Activated effector memory CD4-positive, alpha-beta T cell treated with Interleukin-2 at 50 U/mL for 16 hours (primary cell): ENCODE results near the gene CRACR2A.

Source experiments
- DNase-seq: peaks from one replicate; pipeline ENCODE4 v3.0.0-alpha.2; 2020

CRACR2A gene

DNA sequence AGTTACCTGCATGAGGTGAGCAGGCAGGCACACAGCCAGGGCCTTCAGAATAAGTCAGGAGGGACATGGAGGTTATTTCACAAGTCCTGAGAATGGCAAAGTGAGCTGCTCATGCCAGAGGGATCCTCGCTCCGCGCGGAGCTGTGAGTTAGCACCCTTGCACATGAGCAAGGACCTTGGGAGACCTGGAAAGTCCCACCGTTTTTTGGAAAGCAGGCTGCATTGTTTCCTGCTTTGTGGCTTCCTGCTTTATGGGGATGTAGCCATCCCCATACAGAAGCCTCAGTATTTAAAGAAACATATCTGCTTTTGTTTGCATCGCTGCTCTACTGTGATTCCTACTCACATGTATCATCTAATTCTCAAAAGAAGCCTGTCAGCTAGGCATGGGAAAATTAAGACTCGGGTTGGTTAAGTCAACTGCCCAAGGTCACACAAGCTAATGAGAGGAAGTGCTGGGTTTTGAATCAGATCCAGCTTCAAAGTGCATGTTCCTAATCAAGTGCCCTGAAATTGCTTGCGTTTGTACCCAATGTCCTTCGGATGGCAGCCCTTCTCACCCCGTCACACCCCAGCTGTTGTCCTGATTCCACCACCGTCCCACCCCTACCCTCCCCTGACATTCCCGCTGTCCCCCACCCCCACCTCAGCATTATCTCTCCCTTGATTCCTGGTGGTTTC lies 106.2 kb downstream of the CRACR2A start:
- no peak for DNase-seq

DNA sequence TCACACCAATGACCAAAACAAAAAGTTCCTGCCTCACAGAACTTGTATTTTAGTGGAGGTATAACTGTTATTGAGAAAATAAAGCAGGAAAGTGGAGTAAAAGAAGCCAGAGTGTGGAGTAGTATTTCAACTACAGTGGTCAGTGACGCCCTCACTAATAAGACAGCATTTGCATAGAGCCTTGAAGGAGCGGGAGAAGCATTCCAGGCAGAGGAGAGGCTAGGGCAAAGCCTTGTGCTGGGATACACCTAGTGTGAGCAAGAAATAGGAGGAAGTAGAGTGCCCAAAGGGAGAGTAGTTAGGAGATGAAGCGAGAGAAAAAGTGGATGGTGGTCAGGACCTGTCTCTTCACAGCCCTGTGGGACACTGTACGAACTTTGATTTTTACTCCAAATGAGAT lies 107.8 kb downstream of the CRACR2A start:
- no peak for DNase-seq

DNA sequence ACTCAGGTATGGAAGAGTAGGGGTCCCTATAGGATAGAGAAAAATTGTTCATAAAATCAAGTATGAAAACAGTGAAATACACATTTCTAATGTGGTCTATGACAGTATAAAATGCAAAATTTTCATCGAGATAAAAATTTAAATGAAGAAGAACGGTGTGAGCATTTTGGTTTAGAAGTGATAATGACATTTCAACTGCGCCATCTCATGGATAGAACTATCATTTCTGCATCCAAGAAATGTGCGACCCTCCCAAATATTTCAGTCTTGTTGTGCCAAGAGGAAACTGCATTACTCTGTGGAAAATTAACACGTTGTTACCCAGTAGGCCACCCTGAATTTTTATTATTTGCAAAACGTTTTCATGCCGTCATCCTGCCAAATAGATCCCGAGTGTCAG lies 108.8 kb downstream of the CRACR2A start:
- no peak for DNase-seq

DNA sequence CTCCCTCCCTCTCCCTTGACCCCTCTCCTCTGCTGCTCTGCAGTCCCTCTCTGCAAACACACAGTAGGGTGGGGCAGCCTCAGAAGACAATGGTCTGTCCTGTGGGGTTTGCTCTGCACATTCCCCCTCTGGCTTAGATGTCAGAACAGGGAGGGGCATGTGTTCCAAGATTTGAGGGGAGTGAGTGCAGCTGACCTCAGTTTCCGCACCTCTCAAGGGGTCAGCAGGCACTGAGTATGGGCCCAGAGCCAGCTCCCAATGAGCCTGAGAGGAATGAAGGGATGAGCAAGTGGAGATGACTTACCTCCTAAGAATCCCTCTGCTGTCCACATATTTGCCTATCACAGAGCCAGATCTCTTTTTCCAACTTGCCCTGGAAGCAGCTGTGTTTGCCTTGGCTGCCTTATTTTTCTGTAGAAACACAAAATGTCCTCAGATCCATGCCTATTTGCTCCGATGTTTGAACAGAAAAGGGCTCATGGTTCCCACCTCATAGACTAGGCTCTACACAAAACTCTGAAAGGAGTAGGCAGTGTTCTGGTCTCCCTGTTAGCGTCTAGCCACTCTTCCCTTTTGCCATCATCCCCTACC lies 111.4 kb downstream of the CRACR2A start:
- no peak for DNase-seq

DNA sequence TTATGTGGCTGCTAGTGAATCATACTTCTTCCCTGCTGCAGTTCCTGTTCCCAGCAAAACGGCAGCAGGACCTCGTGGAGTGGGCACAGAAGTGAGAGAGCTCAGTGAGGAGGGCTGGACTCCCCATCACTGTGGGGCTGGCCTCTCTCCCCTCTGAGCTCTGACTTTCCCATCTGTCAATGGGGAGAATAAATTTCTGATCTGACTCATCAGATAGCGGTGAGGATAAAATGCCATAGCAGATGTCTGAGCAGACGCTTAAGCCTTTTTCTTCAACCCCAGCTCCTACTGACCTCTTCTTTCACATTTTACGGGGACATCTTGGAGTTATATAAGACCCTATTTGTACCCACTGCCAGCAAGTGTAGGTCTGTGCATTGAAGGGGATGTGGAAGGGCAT lies 116.6 kb downstream of the CRACR2A start:
- DNase-seq = no peak

DNA sequence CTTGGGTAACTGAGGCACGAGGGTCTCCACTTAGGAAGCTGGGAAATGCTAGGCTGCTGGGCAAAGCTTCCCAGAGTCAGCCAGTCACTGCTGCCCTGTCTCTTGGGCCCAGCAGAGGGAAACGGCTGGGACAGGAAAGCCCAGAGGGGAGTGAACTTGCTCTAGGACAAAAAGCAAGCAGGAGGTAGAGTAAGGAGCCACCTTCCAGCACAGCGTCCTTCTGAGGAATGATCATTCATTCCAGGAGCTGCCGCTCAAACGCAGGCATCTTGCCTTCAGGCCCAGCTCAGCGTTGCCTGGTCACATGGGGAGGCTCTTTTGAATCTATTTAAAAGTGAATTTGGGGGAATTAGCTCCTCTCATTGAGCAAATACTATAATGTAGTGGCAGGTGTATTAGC lies 118.6 kb downstream of the CRACR2A start:
- no peak for DNase-seq

DNA sequence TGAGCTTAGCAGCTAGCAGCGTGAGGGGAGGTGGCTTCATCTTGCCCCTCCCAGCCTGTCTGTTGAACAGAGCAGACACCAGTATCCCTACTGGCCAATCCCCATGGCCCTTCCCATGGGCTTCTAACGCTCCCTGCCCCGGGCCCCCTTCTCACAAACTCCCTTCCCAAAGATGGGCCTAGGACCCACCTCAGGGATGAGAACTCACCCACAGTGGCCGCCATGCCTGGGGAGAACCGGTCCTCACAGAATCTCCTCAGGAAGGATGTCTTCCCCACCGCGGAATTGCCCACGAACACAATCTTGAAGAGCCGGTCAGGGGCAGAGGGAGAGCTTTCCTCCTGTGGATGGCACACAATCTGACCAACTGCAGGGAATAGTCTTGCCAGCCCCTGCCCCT lies 119.5 kb downstream of the CRACR2A start:
- DNase-seq = no peak

DNA sequence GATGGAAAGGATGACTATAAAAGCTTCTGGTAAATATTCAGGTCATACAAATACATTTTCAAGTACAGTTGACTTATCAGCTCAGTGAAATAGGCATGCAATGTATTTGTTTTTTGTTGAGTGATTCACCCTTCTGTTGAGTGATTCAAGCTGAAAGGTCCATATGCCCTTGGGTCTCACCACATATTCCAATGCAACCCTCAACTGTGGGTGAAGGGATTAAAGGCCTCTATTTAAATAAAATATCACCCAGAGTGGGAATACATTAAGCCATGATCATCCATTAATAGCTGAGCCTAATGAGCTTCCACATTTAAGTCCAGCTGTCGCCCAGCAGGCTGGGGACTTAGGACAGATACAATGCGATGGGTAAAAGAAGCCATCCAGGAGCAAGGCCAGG lies 120.2 kb downstream of the CRACR2A start:
- no peak for DNase-seq

DNA sequence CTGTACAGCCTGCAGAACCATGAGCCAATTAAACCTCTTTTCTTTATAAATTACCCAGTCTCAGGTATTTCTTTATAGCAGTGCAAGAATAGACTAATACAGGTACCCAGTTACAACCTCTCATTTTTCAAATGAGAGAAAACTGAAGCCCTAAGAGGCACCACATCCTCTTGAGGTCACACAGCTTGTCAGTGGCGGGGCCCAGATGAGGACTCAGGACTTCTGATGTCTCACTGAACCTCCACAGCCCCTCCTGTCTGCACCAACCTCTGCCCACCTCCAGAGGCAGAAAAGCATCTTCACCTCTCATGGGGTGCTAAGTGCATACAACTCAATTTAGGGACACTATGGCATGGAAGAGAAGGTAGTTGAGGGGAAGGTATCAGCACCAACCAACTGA lies 120.7 kb downstream of the CRACR2A start:
- DNase-seq = no peak

DNA sequence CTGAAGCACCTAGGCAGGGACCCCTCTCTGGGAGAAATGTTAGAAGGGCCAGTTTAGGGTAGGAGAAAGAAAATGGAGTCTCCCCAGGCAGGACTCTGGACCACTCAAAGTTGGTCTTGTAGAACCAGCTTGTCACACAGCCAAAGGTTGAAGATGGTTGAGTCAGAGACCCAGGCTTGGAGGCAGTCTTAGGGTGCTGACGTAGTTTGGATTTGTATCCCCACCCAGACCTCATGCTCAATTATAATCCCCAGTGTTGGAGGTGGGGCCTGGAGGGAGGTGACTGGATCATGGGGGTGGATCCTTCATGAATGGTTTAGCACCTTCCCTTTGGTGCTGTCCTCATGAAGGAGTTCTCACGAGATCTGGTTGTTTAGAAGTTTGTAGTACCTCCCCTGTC lies 121.2 kb downstream of the CRACR2A start:
- no peak for DNase-seq

DNA sequence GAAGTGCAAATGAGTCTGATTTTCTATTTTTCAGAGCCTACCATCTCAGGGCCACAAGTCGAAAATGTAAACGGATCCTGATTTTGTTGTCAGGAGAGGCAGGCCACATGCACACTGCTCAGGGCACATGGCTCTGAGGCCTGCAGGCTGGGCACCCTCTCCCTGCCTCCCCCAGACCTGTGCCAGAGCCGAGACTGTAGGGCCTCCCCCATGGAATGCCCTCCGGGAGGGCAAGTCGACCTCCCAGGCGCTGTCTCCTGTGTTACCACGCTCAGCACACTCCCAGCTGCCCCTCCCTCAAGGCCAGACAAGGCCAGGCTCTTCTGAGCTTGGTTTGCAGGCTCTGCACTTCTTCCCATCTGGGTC lies 121.7 kb downstream of the CRACR2A start:
- no peak for DNase-seq

DNA sequence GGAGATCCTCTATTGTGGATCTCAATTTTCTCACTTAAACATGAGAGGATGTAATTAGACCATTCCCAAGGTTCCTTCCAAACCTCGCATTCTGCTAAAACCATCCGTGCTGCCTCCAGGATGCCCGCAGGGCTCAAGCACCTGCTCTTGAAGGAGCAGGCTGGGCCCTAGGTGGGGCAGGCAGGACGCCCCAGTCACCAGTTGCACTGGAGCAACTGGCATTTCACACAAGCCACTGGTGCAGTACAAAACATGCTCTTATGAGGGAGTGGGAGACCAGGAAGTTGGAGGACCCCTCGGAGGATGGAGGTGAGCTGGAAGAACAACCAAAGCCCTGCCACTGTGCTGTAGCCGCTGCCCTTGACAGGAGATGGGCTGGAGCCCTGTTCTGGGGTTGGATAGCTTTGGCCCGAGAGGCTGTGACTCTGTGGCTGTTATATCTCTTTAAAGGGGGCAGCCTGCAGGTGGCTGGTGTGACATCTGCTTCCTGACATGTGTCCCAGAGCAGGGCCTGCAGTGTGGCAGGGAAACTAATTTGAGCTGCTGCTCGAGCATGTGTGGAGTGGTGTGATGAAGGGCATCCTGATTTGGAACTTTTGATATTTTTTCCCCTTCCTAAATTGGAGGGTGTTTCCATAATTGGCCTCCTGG lies 122.2 kb downstream of the CRACR2A start:
- DNase-seq = no peak

DNA sequence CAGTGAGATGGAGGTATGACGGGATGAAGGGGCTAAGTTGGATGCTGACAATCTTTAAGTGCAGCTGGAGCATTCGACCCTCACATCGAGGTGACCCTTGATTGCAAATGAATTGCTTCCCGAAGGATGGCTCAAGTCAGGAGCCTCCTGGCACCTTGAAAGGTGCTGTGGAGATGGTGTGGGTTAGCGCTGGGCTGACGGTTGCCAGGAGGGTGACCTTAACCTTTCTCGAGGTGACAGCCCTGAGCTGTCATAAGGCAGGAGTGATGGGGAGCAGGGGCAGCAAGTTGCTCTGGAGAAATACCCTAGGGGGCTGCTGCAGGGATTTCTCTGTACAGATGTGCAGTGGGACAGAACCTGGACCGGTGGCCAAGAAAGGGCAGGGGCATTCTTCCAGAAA lies 122.8 kb downstream of the CRACR2A start:
- DNase-seq = no peak

DNA sequence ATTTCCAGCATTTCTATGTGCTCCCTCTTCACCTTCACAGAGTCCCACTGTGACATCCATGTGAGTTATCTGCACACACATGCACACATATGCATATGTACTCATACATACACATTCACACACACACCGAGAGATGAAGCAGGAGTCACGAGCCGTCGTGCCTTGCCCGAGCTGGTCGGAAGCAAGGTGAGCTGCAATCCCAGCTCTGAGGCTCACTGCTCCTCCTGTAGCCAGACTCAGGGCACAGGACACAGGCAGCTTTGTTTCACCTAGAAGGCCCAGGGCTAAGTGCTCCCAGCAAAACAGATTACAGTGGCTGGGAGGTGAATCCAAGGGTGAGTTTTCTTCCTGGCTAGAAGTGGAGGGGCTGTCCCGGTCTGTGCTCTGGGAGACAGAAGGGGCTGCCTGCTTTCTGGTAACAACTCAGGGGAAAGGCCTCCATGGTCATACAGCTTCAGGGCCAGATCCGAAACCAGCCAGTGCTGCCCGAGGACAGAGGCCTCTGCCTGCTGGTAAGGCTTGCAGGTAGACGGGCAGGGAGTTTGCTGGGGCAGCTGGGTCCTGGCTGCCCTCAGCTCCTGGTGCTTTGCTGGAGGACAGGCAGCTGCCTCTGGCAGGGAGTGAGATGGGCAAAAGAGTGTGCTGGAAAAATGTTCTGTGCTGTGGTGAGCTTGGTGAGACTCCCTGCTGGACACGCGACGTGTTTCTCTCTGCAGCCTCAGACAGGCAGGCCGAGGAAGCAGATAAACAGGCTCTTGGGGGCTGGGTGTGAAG lies 123.7 kb downstream of the CRACR2A start:
- DNase-seq = no peak

DNA sequence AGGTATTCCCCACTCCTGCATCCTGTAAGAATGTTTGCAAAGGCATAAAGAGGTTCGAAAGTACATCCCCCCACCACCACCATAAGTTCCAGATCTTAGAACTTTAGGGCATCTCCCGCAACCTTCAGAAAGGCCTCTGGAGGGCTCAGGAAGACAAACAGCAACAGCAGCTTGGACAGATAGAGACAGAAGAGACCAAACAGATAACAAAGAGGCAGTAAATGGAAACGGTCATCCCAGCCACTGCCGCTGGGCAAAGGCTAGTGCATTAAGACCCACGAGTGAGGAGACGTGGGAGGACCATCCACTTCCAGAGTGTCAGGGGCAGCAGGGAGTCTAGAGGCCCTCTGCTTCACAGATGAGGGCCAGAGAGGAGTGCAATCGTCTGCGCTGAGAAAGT lies 124.3 kb downstream of the CRACR2A start:
- no peak for DNase-seq

DNA sequence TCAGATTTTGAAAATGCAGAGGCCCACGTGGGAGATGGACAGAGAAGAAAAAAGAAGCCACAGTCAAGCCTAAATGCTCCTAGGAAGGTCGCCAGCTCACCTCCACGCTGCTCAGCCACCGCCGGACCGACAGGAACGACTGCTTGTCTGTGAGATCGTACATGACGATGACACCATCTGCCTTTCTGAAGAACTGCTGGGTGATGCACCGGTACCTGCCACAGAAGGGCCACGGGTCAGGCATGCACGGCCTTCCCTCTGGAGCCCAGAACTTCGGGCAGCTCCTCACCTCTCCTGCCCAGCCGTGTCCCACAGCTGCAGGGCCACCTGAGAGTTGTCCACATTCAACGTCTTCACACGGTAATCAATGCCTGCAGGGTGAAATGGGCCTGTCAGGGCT lies 125.6 kb downstream of the CRACR2A start:
- no peak for DNase-seq

DNA sequence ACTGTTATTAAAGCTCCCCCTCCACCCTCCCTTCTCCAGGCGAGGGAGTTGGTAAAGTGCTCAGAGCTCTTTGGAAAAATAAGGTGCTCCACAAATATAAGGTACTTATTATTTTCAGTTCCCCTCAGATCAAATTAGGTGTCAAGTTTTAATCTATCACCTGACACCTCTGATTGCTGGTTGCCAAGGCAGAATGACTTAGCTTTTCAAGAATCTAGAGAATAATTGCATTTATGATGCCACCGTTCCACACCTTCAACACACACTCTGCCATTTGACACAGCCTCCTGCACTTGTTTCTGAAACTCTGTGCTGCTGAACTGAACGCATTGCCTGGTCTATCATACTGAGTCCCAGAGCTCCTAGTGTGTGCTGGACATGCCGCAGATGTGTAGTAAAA lies 128.6 kb downstream of the CRACR2A start:
- DNase-seq = no peak

DNA sequence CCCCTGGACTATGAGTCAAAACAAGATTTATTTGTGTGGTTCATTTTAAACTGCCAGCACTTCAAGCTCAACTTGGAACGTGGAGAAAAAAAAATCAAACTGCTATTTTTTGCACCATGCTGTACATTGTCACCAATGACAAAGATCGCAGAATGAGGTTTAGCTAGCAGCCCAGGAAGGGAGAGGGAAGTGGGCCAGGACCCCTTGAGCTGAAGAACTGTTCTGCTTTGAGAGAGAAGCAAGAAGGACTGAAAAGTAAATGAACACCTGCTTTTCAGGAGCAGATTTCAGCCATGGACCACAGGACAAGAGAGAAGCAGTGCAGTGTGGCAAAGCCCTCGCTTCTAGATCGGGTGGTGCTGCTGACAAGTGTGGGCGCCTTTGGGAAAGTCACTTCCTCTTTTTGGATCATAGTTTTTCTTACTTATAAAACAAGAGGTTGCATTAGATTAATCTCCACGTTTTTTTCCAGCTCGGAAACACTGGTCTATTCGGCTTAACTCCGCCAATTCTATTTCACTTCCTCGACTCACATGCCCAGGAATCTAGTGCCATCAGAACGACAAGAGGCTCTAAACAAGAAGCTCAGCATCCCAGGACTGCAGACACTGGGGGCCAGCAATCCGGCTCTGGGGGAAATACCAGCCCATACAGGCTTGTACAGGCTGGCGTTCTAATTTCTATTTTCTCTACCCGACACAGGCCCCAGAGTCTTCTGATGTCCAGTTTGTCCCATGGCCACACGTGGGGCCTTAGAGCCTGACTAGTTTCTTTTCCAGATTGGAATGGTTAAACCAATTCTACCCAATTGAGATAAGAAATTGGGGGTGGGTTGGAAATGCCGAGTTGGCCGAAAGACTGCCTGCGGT lies 129.9 kb downstream of the CRACR2A start:
- DNase-seq = no peak

DNA sequence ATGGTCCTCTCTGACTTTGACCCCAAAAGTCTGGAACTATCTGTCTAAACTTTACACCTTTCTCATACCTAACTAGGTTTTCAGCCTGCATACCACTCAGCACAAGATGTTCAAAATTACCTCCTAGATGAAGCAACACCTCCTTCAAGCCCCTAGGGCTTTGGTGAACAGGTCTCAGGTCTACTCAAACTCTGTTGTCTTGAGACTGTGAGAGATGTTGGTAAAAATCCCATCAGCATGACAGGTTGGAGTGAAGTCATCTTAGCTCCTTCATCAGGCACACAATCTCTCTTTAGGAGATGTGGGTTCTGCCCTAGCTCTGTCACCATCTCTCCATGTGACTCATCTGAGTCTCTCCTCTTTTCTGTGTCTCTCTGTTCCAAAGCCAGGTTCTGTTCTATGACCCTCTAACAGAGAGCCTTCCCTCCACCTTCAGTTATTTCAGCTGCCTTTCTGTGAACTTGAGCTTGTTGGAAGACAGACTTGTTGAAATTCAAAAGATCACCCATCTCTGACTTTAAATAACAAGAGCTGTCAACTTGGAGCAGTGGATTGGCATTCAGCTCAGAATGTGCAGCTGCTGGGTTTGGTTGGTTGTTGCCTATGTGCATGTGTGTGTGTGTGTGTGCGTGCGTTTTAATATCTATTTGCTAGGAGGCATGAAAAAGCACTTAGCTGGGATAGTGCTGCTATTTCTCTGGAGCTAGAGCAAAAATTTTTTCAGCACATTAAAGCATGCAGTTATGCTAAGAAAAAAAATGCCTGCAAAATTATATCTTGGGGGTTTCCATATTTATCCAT lies 130.7 kb downstream of the CRACR2A start:
- no peak for DNase-seq

DNA sequence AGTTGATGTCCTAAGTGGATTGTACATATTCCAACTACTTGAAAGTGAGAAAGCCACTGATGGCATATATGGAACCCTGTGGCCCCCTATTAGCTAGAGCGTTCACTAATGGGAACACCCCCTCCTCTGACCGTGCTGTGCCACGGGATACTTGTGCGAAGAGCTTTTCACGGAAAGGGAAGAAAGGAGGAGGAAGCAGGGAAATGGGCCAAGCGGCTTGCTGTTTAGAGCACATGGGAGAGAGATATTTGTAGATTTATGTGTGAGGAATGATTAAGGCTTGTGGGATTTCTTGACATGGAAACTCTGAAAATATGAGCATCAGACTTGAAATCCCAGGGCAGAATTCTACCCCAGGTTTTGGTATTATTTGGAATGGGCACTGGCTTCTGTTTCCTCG lies 132.1 kb downstream of the CRACR2A start:
- no peak for DNase-seq

DNA sequence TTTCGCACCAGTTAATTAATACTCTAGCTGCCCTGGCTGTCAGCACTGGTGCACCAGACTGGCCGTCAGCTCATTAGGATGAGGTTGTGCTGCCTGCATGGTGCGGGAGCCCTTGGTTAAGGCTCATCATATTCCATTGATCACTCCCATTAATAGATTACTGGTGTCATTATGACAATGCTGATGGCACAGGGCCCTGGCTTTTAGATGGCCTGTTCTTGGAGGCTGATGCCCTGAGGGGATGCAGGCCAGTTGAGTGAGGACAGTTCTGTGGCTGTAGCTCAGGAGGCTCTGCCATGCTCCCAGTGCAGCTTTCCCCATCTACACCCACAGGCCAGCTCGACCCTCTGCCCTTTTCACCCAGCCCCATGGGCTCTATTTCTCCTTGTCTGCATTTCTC lies 135.3 kb downstream of the CRACR2A start:
- DNase-seq = no peak

DNA sequence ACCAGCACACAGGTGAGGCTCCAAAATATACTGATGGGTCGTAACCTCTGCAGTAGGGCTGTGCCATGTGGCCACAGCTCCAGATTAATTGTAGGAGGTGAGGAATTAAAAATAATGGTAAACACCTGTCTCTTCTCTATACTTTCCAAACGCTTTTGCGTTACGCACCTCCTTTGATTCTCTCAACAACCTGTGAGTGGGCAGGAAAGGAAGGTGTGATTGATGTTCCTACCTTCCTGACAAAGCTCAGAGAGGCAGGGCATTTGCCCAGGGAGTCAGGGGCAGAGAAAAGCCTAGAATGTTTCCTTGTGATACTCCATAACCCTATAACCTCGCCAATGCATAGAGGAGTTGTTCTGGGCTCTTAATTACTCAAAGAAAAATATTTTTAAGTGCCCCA lies 137.0 kb downstream of the CRACR2A start:
- no peak for DNase-seq
